ENCODE results near the gene NOS3.
A peak's percentile ranks its signal among the peaks of the same experiment; 100 is the strongest.

Gene NOS3

GRCh38 chr7:150964593-150965111 is 26.2 kb upstream of the NOS3 start:
- DNase-seq (ENCODE audit: low read depth in 2 of 2): no peak

- DNase-seq (ENCODE audit: low read depth in 2 of 2): no peak
Measured at GRCh38 chr7:150965273-150965830, 25.5 kb upstream of the NOS3 start.

- no peak for DNase-seq (ENCODE audit: low read depth in 2 of 2)
Measured at GRCh38 chr7:150966002-150966401, 24.8 kb upstream of the NOS3 start.

- DNase-seq (ENCODE audit: low read depth in 2 of 2): no peak
Measured at GRCh38 chr7:150967349-150967748, 23.5 kb upstream of the NOS3 start.

GRCh38 chr7:150968056-150968733 is 22.6 kb upstream of the NOS3 start:
- DNase-seq (ENCODE audit: low read depth in 2 of 2): no peak

- no peak for DNase-seq (ENCODE audit: low read depth in 2 of 2)
Measured at GRCh38 chr7:150968734-150969372, 22.0 kb upstream of the NOS3 start.

- DNase-seq (ENCODE audit: low read depth in 2 of 2): no peak
Measured at GRCh38 chr7:150969475-150969874, 21.3 kb upstream of the NOS3 start.

GRCh38 chr7:150970424-150970823 is 20.4 kb upstream of the NOS3 start:
- no peak for DNase-seq (ENCODE audit: low read depth in 2 of 2)

GRCh38 chr7:150971242-150972022 is 19.4 kb upstream of the NOS3 start:
- DNase-seq (ENCODE audit: low read depth in 2 of 2): no peak

GRCh38 chr7:150972023-150972468 is 18.8 kb upstream of the NOS3 start:
- no peak for DNase-seq (ENCODE audit: low read depth in 2 of 2)

- no peak for DNase-seq (ENCODE audit: low read depth in 2 of 2)
Measured at GRCh38 chr7:150972741-150973140, 18.1 kb upstream of the NOS3 start.

GRCh38 chr7:150973571-150974451 is 17.0 kb upstream of the NOS3 start:
- no peak for DNase-seq (ENCODE audit: low read depth in 2 of 2)

GRCh38 chr7:150974468-150975391 is 16.1 kb upstream of the NOS3 start:
- peak; percentile 39 to 71 for DNase-seq (ENCODE audit: low read depth in 2 of 2)

- no peak for DNase-seq (ENCODE audit: low read depth in 2 of 2)
Measured at GRCh38 chr7:150975536-150976319, 15.1 kb upstream of the NOS3 start.

GRCh38 chr7:150976529-150977381 is 14.1 kb upstream of the NOS3 start:
- DNase-seq (ENCODE audit: low read depth in 2 of 2): no peak

GRCh38 chr7:150977382-150978125 is 13.3 kb upstream of the NOS3 start:
- DNase-seq (ENCODE audit: low read depth in 2 of 2): no peak

GRCh38 chr7:150978126-150978789 is 12.6 kb upstream of the NOS3 start, which contains the start of gene KCNH2:
Gene KCNH2, minus strand, starts transcription at chr7:150978321. Its CDS starts 408 bp downstream, at chr7:150977913.
- DNase-seq (ENCODE audit: low read depth in 2 of 2): no peak
